Stimulated activated CD8-positive, alpha-beta memory T cell treated with anti-CD3 and anti-CD28 coated beads, Interleukin-4, amount 100 ng/mL, for 48 hours (primary cell): Measurements from ENCODE around the gene AHRR.

Experiments used
- DNase-seq: peaks from one replicate; pipeline ENCODE4 v3.0.0-alpha.2; 2020

The AHRR gene

DNA sequence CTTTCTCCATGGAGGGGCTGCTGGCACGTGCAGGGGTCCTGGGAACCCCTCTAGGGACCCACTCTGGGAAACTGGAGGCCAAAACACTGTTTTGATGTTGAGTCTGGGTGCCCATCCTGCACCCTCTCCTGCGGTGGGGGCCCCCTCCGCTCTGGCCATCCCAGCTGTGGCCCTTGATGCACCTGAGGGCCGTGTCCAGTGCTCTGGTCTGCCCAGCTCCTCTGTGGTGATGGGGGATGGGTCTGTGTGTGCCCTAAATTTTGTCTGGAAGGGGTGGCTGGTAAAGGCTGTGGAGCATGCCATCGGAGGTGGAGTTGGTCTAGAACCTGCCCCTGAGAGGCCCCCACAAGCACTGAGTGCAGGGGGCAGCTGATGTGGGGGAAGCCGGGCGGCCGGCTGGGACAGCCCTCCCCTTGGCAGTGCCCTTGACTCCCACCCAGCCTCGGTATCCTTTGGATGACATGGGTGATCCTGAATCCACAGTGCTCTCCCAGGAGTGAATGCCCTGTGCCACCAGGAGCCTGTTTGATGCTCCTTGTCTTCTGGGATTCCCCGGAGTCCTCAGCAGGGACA lies 26.3 kb downstream of the AHRR start:
- no peak for DNase-seq

DNA sequence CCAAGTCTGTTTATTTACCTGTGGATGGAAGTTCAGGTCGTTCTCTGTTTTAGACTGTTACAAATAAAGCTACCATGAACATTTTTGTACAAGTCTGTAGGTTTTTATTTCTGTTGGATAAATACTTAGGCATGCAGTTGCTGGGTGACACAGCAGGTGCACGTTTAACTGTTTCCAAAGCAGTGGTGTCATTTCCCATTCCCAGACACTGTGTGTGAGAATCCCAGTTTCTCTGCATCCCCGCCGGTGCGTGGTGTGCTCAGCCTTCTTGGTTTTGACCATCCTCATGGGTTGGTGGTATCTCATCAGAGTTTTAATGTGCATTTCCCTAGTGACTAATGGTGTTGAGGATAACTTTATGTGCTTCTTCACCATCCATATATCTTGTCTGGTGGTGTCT lies 27.2 kb downstream of the AHRR start:
- no peak for DNase-seq

DNA sequence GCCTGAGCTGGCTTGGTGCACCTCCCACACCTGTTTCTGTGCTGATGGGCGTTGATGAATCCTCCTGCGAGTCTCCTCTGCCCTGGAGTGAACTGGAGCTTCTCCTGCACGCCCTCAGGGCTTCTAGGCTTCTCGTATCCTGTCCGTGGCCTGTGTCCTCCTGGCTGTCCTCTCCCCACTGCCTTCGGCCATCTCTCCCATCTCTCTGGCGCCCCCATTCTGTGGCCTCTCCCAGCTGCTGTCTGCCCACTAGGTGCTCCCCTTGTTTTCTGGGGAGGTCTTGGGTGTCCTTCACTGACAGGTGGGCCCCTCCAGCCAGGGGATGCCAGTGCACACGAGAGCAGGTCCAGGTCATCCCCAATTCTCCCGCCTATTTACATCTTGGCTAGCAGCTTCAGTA lies 28.8 kb downstream of the AHRR start:
- DNase-seq, result no peak

DNA sequence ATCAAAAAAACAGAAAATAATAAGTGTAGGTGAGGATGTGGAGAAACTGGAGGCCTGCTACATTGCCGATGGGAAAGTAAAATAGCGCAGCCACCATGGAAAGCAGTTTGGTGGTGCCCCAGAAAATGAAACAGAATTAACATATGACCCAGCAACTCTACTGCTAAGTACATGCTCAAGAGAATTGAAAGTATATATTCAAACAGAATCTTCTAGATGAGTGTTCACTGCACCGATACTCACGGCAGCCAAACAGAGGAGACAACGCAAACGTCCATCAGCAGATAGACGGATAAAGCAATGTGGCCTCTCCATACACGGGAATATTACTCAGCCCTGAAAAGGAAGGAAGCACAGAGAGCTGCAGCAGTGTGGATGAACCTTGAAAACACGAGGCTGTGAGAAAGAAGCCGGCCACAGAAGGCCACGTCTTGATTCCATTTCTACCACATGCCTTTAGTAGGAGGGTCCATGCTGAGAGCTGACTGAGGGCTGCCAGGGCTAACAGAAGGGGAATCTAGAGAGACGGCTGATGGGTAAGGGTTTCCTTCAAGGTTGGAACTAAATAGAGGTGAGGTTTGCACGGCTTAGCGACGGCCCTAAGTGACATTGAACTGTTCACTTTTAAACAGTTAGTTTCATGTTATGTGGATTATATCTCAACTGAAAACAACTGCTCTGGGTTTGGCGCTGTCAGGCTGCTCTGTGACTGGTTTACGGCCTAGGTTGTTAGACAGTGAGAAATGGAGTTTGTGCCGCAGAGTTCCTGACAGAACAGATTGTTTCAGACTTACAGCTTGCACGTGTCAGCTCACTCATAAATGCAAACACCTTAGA lies 29.8 kb downstream of the AHRR start:
- DNase-seq, result no peak

DNA sequence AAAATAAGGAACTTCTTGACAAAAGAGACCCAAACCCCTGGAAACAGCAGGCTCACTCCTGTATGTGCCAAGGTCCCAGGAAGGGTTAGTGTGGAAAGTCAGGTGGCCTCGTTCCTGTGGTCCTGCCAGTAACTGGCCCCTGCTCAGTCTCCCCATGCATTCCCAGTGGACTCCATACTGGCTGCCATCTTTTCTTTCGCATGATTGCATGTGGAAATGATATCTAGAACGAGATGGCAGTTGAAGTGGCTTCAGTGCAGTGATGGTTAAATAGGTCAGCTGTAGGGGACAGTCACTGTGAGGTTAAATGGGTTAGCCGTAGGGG lies 30.4 kb downstream of the AHRR start:
- no peak for DNase-seq

DNA sequence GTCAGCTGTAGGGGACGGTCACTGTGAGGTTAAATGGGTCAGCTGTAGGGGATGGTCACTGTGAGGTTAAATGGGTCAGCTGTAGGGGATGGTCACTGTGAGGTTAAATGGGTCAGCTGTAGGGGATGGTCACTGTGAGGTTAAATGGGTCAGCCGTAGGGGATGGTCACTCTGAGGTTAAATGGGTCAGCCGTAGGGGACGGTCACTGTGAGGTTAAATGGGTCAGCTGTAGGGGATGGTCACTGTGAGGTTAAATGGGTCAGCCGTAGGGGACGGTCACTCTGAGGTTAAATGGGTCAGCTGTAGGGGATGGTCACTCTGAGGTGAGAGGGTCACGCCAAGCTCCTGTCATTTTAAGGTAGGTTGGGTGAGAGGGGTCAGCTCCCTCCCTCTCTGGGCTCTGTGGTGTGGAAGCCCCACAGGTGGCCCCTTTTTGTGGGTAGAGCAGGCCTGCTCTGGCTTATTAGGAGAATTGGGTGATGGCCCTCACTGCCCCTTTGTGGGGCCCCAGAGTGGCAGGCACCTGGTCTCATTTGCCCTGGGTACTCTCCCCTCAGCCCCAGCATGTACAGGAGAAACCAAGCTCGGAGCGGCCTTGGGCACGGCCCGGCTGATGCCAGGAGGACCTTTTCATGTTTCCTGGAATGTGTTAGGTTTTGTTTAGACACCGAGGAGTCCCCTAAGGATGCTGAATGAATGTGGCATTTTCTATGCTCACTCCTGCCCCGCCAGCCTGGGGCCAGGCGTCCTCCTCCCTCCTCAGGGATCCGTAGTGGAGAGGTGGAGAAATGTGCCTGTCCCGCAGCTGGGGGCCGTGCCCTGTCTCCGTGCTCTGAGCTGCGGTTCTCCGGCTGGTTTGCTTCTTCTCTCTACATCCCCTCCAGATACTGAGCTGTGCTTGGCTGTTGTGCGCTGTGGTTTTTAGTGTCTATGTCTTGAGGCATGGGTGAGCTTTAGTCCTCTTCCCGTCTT lies 31.4 kb downstream of the AHRR start:
- DNase-seq, result no peak

DNA sequence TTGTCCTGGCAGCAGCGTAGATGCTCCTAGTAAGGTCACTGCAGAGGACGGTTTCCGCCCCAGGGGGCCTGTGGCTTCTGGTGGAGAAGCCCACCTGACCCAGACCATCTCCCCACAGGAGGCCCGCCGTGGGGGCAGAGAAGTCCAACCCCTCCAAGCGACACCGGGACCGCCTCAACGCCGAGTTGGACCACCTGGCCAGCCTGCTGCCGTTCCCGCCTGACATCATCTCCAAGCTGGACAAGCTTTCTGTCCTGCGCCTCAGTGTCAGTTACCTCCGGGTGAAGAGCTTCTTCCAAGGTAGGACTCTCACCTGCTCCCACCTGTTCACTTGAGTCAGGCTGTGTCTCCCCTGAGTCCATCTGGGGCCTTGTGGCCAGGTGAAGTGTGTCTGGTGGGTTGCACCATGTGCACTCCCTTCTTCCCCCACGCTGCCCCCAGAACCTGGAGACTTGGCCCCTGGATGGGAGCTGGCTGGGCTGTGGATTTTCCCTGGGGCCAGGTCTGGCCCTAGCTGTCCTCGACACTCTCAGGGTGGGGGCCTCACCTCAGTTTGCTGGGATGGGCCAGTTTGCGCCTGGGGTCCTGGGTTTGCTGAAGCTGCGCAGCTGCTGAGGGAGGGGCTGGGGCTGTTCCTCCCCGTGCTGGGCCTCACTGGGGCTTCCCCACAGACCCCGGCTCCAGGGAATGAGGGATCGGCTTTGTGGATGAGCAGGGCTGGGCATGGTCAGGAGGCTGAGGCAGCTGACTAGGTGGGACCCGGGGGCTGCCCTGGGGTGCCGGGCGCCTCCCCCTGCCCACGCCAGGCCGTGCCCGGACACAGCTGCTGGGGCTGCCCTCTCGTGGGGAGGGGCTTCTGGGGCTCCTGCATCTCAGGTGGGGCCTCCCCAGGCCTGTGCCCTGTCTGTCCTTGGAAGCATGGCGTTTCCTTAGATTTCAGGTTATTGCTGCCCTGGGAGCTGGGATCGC lies 32.4 kb downstream of the AHRR start:
- no peak for DNase-seq

DNA sequence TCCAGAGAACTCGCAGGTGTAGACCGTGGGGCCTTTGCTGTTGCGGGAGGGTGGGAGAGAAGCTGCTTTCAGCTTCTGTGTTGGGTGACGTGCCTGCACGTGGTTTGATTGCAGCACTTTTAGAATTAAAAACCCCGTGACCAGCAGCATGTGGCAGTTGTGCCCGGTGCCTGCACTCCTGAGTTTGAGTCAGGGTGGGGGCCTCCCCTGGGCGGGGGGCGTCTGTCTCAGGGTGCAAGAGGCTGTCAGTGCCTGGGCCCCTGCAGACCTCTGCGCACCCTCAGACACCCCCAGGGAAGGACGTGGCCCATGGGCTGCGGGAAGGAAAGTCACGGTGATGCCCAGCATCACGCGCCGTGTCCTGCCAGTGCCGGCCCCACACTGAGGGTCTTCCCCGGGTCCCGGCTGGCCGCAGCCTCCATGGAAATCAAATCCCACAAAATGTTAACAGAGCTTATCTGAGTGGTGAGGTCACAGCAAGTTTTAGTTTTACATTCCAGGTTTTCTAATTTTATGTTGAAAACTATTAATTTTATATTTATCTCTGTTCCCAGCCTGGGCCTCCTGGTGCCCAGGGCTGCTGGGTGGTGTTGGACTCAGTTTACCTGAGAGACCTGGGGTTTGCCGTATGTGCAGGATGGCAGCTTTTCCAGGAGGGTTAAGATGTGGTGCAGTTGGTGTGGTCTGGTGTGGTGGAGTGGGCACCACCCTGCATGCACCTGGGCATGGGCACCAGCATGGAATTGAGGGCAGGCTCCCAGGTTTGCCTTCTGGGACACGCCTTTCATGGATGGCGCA lies 33.3 kb downstream of the AHRR start:
- no peak for DNase-seq

DNA sequence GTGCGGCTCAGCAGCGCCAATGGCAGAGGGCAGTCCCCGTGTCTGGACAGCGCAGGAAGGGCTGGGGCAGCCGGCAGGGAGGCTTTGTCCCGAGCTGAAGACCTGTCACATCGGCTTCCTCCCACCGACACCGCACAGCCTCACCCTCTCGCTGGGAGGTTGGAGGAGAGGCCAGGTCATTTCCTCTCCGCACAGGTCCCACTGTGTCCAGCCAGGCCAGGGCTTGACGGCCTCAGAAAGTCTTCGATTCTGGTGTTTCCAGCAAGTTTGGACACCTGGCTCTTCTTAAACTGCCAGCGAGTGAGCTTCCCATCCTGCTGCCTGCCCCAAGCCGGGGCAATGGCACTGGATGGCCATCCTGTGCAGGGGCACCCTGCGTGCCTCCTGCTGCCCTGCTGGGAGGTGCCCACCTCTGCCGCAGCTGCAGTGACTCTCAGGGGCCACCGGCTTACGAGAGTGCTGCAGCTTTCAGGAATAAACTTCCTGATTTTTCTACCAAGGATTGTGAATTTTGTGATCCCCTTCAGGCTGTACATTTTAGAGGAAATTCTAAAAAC lies 33.9 kb downstream of the AHRR start:
- DNase-seq, result no peak

DNA sequence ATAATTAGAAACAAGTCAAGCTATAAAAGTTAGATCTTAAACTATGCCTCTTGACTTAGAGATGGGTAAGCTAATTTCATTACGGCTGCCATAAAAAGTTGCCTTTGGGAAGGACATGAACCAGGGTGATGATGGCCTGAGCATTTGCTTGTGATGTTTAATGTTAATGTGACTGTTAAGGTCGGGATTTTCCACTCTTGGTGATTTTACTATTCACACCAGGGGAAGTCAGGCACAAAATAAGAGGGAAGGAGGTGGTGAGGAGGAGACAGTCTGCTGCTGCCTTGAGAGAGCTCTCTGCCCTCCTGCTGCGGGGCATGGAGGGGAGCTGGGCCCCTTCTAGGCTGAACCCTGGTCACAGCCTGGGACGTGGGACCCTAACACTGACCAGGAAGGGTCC lies 34.4 kb downstream of the AHRR start:
- DNase-seq, result no peak

DNA sequence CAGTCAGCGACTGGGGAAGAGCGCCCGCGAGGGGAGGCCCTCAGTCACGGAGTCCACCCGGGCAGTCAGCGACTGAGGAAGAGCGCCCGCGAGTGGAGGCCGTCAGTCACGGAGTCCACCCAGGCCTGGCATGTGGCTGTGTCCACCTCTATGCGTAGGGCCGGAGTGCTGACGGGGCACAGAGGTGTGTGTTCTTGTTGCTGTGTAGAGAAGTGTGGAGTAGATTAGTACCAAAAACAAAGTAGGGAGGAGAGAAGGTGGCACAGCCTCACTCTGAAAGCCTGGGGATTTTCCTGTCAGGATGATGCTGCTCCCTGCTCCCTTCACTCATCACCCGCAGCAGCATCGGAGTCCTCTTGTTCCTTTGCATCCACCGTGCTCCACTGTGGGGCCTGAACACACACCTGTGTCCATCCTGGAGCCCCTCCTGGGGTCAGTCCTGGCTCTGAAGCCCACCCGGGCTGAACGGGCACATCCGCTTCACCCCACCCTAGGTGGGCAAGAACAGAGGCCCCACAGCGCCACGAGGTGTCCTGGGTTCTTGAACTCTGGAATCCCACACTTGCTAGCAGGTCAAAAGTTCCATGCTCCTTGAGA lies 37.9 kb downstream of the AHRR start:
- DNase-seq, result no peak

DNA sequence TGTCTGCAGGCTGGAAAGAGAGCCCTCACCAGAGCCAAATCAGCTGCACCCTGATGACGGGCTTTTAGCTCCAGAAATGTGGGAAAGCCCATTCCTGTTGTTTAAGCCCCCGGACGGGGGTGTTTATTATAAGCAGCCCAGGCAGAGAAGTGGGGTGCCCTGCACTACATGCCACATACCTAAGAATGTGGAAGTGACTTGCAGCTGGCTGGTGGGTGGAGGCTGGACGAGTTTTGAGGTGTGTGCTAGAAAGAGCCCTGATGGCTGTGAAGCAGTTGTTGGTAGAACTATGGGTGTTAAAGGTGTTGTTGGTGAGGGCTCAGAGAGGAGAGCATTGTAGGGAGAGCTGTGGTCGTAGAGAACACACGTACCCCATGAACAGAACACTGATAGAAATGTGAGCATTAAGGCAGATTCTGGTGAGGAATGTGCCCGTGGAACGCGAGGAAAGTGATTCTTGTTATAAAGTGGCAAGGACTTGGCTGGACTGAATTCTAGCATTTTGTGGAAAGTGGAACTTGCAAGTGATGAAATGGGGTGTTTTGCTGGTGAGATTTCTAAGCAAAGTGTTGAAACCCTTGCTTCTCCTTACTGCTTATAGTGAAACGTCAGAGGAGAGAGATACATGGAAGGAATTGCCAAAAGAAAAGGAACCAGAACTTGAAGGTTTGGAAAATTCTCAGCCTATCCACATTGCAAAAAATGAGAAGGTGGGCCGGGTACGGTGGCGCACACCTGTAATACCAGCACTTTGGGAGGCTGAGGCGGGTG lies 38.9 kb downstream of the AHRR start:
- DNase-seq, result no peak

DNA sequence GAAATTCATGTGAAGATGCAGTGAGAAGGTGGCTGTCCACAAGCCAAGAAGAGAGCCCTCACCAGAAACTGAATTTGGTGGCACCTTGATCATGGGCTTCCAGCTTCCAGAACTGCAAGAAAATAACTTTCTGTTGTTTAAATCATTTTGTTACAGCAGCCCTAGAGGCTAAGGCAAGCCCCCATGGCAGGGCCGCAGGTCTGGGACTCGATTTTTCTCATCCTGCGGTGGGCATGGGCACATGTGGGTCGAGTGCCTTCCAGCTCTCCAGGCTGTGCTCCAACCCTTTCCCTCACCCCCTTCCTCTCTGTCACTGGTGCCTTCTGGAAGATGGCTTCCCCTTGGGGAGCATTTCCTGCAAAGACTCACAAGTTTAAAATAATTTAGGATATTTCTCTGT lies 40.7 kb downstream of the AHRR start:
- no peak for DNase-seq

DNA sequence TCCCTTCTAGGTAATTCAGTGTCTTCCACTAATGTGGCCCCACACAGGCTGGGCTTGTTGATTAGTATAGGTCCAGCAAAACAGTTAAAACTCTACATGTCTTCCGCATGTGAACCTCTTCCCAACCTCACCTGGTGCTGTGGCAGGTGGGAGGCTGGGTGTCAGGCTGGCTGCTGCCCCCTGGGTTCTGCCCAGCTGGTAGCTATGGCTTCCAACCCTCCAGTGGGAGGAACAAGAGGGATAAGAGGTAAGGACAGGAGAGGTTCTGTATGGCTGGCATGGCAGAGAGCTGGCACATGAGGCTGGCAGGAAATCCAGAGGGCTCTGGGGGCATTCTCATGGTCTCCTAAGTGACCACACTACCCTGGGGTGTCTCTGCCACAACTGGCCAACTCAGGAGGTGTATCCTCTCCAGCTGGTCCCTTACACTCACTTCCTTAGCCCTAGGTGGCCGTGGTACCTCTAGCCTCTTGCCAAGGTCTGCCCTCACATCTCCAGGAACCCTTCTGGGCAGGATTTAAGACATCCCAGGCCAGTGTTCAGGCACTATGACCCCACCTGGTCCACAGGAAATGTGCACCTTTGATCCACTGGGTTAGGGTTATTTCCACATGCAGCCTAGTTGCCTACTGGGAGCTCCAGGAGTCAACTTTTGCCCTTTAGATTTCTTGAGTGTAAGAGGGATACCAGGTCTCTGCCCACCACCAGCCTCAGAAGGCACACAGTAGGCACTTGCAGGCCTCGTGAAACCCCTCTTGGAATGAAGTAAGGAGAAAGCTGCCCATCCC lies 41.7 kb downstream of the AHRR start:
- DNase-seq, result no peak

DNA sequence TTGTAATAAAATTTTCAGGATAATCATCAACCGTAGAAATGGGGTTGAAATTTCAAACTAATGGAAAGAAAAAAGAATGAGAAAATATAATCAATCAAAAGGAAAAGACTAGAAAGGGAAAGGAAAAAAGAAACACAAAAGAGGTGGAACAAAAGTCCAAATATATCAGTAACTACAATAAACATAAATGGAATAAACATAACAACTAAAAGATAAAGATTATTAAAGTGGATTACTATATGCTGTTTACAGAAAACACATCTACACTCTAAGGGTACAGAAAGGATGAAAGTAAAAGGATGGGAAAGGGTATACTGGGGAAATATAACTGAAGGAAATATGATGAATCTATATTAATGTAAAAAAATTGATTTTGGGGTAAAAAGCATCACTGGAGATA lies 43.0 kb downstream of the AHRR start:
- DNase-seq, result no peak

DNA sequence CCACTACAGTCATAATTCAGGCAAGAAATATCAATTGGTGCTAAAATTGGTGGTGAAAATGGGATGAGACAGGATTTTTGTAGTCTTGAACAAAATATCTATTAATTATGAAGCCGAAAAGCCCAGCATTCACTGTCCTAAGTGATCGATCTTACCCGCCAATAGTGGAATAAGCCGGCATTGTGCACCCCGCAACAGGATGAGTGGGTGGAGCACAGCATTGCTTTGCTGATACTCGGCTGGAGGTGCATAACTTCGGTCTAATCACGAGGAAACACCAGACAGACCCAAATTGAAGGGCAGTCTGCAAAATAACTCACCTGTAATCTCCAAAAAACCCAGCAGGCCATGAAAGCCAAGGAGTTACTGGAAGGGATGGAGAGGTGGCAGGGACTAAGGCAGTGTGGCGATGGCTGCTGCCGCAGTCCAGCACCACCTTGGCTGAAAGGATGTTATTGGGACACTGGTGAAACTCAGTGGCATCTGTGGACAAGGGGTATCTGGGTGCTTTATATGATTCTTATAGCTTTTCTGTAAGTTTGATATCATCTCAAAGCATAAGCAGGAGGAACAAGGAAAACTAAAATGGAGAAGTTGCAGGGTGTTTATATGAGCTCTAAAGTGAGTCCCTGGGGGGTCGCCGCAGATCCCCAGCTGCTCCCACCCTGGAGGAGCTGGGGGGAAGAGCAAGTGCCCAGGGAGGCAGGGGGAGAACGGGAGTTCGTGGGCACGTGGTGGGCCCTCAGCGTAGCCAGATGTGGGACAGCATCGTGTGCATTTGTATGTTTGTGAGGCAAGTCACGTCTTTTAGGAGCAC lies 45.2 kb downstream of the AHRR start:
- DNase-seq, result peak; percentile 19

DNA sequence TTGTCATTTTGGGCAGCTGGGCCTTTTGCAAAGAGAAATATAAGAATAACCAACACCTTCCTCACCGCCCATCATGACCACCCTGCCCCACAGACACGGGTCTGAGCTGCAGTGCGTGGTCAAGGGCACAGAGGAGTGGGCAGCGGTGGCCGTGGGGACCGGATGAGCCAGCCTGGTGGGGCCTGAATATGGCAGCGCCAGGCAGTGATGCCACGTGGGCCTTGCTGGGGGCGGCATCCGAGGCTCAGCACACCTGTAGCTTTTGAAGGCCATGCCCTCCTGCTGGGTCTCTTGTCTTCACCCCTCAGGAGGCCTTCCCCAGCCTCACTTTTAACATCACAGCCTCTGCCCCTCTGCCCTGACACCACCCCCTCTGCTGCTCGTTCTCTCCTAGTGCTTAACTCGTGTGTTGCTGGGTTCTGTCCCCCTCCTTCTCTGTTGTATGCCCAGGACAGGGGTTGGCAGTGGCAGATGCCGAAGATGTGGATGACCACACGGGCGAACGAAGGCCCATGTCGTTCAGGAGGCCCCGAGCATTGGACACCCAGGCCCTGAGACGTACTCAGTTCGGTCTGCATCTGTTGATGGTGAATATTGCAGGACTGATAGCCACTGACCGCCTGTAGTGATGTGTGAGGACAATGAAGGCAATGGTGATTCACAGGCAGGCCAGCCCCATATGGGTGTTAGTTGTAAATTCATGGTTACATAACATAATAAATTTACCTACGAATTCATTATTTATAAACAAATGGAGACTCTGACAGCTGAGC lies 46.0 kb downstream of the AHRR start:
- DNase-seq, result peak; percentile 20
